ENCODE measurements around the gene IQUB.
"Not testable (repeated sequence)": the region's sequence is repeated elsewhere in the genome, so short reads cannot be mapped to it uniquely, and the experiment has no call there.

The IQUB gene

GRCh38 chr7:123485721-123486120 lies 48.7 kb downstream of the IQUB start:
- no peak for DNase-seq (ENCODE audit: low read depth)

- DNase-seq (ENCODE audit: low read depth) = no peak
Measured at GRCh38 chr7:123485187-123485586, 49.2 kb downstream of the IQUB start.

- DNase-seq (ENCODE audit: low read depth) = no peak
Measured at GRCh38 chr7:123484199-123484598, 50.2 kb downstream of the IQUB start.

GRCh38 chr7:123480107-123480506 lies 54.3 kb downstream of the IQUB start:
- no peak for DNase-seq (ENCODE audit: low read depth)

- not testable (repeated sequence) for DNase-seq (ENCODE audit: low read depth)
Measured at GRCh38 chr7:123478056-123478455, 56.3 kb downstream of the IQUB start.

GRCh38 chr7:123472750-123473445 lies 61.5 kb downstream of the IQUB start:
- no peak for DNase-seq (ENCODE audit: low read depth)

GRCh38 chr7:123472327-123472726 lies 62.1 kb downstream of the IQUB start:
- DNase-seq (ENCODE audit: low read depth) = no peak

- DNase-seq (ENCODE audit: low read depth) = no peak
Measured at GRCh38 chr7:123468303-123468702, 66.1 kb downstream of the IQUB start.

GRCh38 chr7:123463890-123464289 lies 70.5 kb downstream of the IQUB start:
- no peak for DNase-seq (ENCODE audit: low read depth)

- DNase-seq (ENCODE audit: low read depth) = peak; percentile 3
Measured at GRCh38 chr7:123460616-123461015, 73.8 kb downstream of the IQUB start.

- no peak for DNase-seq (ENCODE audit: low read depth)
Measured at GRCh38 chr7:123455965-123456470, 78.4 kb downstream of the IQUB start.

- DNase-seq (ENCODE audit: low read depth) = no peak
Measured at GRCh38 chr7:123440101-123440548, 94.3 kb downstream of the IQUB start.

- no peak for DNase-seq (ENCODE audit: low read depth)
Measured at GRCh38 chr7:123439191-123439590, 95.2 kb downstream of the IQUB start.

- DNase-seq (ENCODE audit: low read depth) = no peak
Measured at GRCh38 chr7:123437447-123437995, 96.9 kb downstream of the IQUB start.

- DNase-seq (ENCODE audit: low read depth) = no peak
Measured at GRCh38 chr7:123435080-123435700, 99.2 kb downstream of the IQUB start.

- no peak for DNase-seq (ENCODE audit: low read depth)
Measured at GRCh38 chr7:123433665-123434064, 100.7 kb downstream of the IQUB start.

- no peak for DNase-seq (ENCODE audit: low read depth)
Measured at GRCh38 chr7:123432601-123433000, 101.8 kb downstream of the IQUB start.

- no peak for DNase-seq (ENCODE audit: low read depth)
Measured at GRCh38 chr7:123431075-123431614, 103.2 kb downstream of the IQUB start.

GRCh38 chr7:123425246-123425645 lies 109.1 kb downstream of the IQUB start:
- no peak for DNase-seq (ENCODE audit: low read depth)

GRCh38 chr7:123424463-123424862 lies 109.9 kb downstream of the IQUB start:
- no peak for DNase-seq (ENCODE audit: low read depth)

GRCh38 chr7:123423622-123424021 lies 110.8 kb downstream of the IQUB start:
- no peak for DNase-seq (ENCODE audit: low read depth)

GRCh38 chr7:123417580-123417979 lies 116.8 kb downstream of the IQUB start:
- DNase-seq (ENCODE audit: low read depth) = no peak

- no peak for DNase-seq (ENCODE audit: low read depth)
Measured at GRCh38 chr7:123415625-123416024, 118.8 kb downstream of the IQUB start.

Measured in GM04503 (cell line).